MCF 10A (cell line): ENCODE results near the gene PGBD5. TPM values are rescaled to one million over a fixed set of nuclear protein-coding genes. Genes with fewer than 3 reads are reported as not detected.

ENCODE experiments used
- BruUV-seq: library from RNA; stranded (reverse); fragments of 400-500 nt; replicated peaks from 2 replicates; lab custom pipeline; 2021; lab: Mats Ljungman, UMichigan
- CTCF ChIA-PET: fragments of 300-600 bp; sonication (Branson Sonifier 250); formaldehyde crosslinking; extraction: SDS; loops from one replicate; lab custom pipeline; 2021; ENCODE audit warnings: antibody characterized with exemption, inconsistent platforms; lab: Yijun Ruan, JAX
- POLR2A ChIA-PET: fragments of 300-600, 350-650 bp; sonication (Branson Sonifier 250); formaldehyde crosslinking; extraction: SDS; loops from one replicate; lab custom pipeline; 2020; ENCODE audit warnings: antibody characterized with exemption, inconsistent platforms; lab: Yijun Ruan, JAX
- DNase-seq: peaks from one replicate; pipeline ENCODE4 v3.0.0-alpha.2; 2018; ENCODE audit not compliant: unreplicated experiment
- H3K27ac Mint-ChIP-seq: one replicate; pipeline ENCODE4 v1.8.0; 2022; ENCODE audit warnings: mild to moderate bottlenecking, low read depth, mixed read lengths; ENCODE audit not compliant: unreplicated experiment
- H3K27me3 Mint-ChIP-seq: one replicate; pipeline ENCODE4 v1.8.0; 2022; ENCODE audit warnings: mixed read lengths; ENCODE audit not compliant: insufficient read depth, unreplicated experiment
- H3K36me3 Mint-ChIP-seq: one replicate; pipeline ENCODE4 v1.8.0; 2022; ENCODE audit warnings: mild to moderate bottlenecking, moderate library complexity, mixed read lengths; ENCODE audit not compliant: insufficient read depth, unreplicated experiment
- H3K4me1 Mint-ChIP-seq: one replicate; pipeline ENCODE4 v1.8.0; 2022; ENCODE audit warnings: mixed read lengths; ENCODE audit not compliant: insufficient read depth, unreplicated experiment
- H3K4me3 Mint-ChIP-seq: one replicate; pipeline ENCODE4 v1.8.0; 2022; ENCODE audit warnings: mild to moderate bottlenecking, moderate library complexity, mixed read lengths; ENCODE audit not compliant: unreplicated experiment
- H3K9me3 Mint-ChIP-seq: one replicate; pipeline ENCODE4 v1.8.0; 2022; ENCODE audit warnings: mixed read lengths; ENCODE audit not compliant: unreplicated experiment
- intact Hi-C: fragments of 100-400 bp; cut with micrococcal nuclease; formaldehyde crosslinking; loops from 2 replicates; pipeline ENCODE4 v1.14.1; 2022
- total RNA-seq: library from RNA; stranded (reverse); gene quantifications from 2 replicates; pipeline ENCODE4 v1.2.3, GENCODE V29; 2022
- TF ChIP-seq, protein P1 (sequence below): fragments of 200-600 bp; IDR thresholded peaks from one replicate; pipeline ENCODE4 v1.8.0; 2022; ENCODE audit warnings: antibody characterized with exemption, mild to moderate bottlenecking; ENCODE audit not compliant: unreplicated experiment

PGBD5 gene
- total RNA-seq, 1 experiment from 2014 or later = 1.2 TPM

DNA sequence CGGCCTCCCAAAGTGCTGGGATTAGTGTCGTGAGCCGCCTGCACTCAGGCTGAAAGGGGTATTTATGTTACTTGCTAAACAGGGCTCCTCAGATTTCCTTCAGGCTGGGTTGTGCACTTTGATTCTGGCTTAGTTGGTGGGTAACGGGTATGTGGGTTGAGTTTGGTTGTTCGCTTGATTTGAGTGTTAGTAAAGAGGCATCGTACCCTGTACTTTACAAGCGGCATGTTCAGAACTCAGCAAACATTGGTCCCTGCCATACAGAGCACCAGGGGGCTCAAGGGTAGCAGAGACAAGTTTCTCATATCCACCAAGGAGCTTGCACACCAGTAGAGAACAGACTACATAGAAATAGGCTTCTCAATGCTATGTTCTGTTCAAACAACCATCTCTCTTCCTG is 147.8 kb downstream of the PGBD5 start:
- Mint-ChIP-seq H3K9me3 (no peaks in the 10 kb centered on the region), H3K27ac (no peak overlapping the region), H3K27me3 (no peaks in the 10 kb centered on the region), H3K36me3 (peaks cover 62% of the 10 kb centered on the region), H3K4me1 (no peaks in the 10 kb centered on the region), H3K4me3 (no peak overlapping the region)
- ChIA-PET POLR2A (interaction anchor here (1.6 kb wide), 1 partner anchor 20 kb away, joined by 3 read pairs; no protein-coding TSS in a partner anchor), CTCF (interaction anchor here (0.6 to 1.2 kb wide), 3 partner anchors 27 to 401 kb away, joined by 3 to 4 read pairs (median 3); no protein-coding TSS in a partner anchor)
- TF ChIP-seq, protein P1, sequence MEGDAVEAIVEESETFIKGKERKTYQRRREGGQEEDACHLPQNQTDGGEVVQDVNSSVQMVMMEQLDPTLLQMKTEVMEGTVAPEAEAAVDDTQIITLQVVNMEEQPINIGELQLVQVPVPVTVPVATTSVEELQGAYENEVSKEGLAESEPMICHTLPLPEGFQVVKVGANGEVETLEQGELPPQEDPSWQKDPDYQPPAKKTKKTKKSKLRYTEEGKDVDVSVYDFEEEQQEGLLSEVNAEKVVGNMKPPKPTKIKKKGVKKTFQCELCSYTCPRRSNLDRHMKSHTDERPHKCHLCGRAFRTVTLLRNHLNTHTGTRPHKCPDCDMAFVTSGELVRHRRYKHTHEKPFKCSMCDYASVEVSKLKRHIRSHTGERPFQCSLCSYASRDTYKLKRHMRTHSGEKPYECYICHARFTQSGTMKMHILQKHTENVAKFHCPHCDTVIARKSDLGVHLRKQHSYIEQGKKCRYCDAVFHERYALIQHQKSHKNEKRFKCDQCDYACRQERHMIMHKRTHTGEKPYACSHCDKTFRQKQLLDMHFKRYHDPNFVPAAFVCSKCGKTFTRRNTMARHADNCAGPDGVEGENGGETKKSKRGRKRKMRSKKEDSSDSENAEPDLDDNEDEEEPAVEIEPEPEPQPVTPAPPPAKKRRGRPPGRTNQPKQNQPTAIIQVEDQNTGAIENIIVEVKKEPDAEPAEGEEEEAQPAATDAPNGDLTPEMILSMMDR = no peak
- no TSS peak for BruUV-seq
- DNase-seq = no peak
- intact Hi-C loops = no loop called here

DNA sequence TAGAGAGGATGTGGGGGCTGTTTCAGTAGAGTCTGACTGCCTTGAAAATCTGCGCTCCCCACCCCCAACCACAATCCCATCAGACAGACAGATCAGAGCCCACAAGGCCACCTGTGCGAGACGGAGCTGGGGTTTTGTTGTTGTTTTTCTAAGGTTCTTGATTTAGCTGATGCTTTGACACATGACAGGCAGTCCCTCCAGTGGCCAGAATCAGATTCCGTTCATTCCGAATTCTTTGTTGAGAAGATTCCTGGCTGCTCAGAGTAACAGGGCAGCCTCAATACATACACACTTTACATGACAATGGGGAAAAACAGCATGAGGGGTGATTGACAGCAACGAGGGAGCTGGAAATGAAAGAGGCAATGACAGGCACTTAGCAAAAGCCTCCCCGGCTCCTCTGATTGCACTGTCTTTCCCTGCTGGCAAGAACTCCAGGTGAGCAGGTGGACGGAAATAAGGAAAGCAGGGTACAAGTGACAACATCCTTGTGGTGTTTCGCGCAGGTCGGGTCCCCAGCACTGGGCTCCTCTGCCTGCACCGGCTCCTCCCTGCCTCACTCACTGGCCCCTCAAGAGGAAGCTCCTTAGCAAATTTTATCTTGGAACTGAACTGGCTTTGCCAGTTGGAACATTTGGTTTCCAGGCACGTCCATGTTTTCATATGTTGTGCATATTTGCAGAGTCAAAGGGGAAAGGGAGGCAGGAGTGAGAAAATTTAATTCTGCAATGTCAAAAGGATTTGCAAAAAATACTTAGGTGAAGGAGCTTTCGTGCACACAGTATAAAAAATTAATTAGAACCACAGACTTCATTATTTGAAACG is 148.7 kb downstream of the PGBD5 start:
- CTCF ChIA-PET = interaction anchor here (0.7 to 1.4 kb wide), 8 partner anchors 9 to 616 kb away, joined by 3 to 4 read pairs (median 3); no protein-coding TSS in a partner anchor
- DNase-seq = no peak
- intact Hi-C loops = no loop called here
- H3K36me3 Mint-ChIP-seq = peaks cover 55% of the 10 kb centered on the region
- no TSS peak for BruUV-seq
- TF ChIP-seq, protein P1 = no peak
- H3K27me3 Mint-ChIP-seq = no peaks in the 10 kb centered on the region
- no peaks in the 10 kb centered on the region for H3K9me3 Mint-ChIP-seq
- no peak overlapping the region for H3K4me3 Mint-ChIP-seq
- no peak overlapping the region for H3K27ac Mint-ChIP-seq
- POLR2A ChIA-PET = interaction anchor here (0.6 to 1.6 kb wide), 3 partner anchors 19 to 337 kb away, joined by 3 read pairs; no protein-coding TSS in a partner anchor
- H3K4me1 Mint-ChIP-seq = no peaks in the 10 kb centered on the region

DNA sequence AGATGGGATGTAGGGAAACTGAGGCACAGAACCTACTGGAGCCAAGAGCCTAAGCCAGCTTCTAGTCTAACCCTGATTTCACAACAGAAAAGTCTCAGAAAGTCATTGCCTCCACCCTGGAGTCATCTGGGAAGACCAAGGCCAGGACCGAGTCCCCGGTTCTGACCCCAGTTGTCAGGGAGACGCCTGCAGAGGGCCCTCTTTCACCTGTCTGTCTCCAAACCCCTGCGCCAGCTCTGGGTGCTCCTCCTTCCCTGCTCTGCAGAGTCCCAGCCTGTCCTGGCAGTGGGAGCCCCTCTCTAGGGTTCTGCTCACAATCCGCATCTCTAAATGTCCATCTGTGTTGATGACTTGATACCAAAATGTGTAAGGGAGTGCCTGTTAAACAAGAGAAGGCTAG is 149.7 kb downstream of the PGBD5 start:
- no peak for DNase-seq
- Mint-ChIP-seq H3K4me3 (no peak overlapping the region), H3K27me3 (no peaks in the 10 kb centered on the region), H3K36me3 (peaks cover 53% of the 10 kb centered on the region), H3K4me1 (no peaks in the 10 kb centered on the region), H3K9me3 (no peaks in the 10 kb centered on the region), H3K27ac (no peak overlapping the region)
- ChIA-PET POLR2A (interaction anchor here (1.3 kb wide), 1 partner anchor 172 kb away, joined by 3 read pairs; no protein-coding TSS in a partner anchor), CTCF (interaction anchor here (0.5 to 1.4 kb wide), 3 partner anchors 9 to 139 kb away, joined by 3 to 4 read pairs (median 3); no protein-coding TSS in a partner anchor)
- TF ChIP-seq, protein P1 = no peak
- no TSS peak for BruUV-seq
- intact Hi-C loops = no loop called here

DNA sequence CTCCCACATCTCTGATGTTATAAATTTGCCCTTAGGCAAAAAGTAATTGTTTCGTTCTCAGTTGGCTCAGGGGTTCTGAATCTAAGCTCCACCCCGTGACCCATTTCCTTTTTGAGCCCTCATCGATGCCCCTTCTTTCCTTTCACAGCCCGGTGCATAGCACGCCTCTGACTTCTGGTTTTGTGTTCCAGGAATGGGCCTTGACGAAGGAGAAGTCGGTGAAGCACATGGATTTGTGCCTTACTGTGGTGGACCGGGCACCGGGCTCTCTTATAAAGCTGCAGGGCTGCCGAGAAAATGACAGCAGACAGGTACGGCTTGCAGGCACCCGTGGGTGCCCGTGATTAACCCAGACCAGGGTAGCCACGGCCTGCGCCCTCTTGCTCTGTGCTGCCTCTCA is 151.9 kb downstream of the PGBD5 start:
- intact Hi-C loops = no loop called here
- ChIA-PET POLR2A (no interaction called here), CTCF (interaction anchor here (0.5 to 1.3 kb wide), 3 partner anchors 13 to 1015 kb away, joined by 3 to 9 read pairs (median 4); no protein-coding TSS in a partner anchor)
- Mint-ChIP-seq H3K27ac (no peak overlapping the region), H3K9me3 (no peaks in the 10 kb centered on the region), H3K4me3 (no peak overlapping the region), H3K36me3 (peaks cover 44% of the 10 kb centered on the region), H3K27me3 (no peaks in the 10 kb centered on the region), H3K4me1 (no peaks in the 10 kb centered on the region)
- DNase-seq = no peak
- TF ChIP-seq, protein P1 = no peak
- no TSS peak for BruUV-seq
